Ovary (tissue), 3 donors: ENCODE results near the gene ENOX2.

Source experiments
- POLR2A ChIP-seq: fragments of 450-650 bp; IDR thresholded peaks from one replicate; pipeline ENCODE4 v1.6.1; 2017; ENCODE audit warnings: antibody characterized with exemption, mild to moderate bottlenecking, moderate library complexity
- TF ChIP-seq, protein P1 (sequence below), 3 donors: fragments of 450-650 bp in 2 of 3; fragments of 200-600 bp in 1 of 3; IDR thresholded peaks; one replicate each; pipeline versions ENCODE4 v1.5.1 to v1.8.0; 2016 to 2022; ENCODE audit warnings: antibody characterized with exemption in 3 of 3, mild to moderate bottlenecking in 1 of 3
- donor health status: DM: no; HTN: no; CAD: no.

DNA sequence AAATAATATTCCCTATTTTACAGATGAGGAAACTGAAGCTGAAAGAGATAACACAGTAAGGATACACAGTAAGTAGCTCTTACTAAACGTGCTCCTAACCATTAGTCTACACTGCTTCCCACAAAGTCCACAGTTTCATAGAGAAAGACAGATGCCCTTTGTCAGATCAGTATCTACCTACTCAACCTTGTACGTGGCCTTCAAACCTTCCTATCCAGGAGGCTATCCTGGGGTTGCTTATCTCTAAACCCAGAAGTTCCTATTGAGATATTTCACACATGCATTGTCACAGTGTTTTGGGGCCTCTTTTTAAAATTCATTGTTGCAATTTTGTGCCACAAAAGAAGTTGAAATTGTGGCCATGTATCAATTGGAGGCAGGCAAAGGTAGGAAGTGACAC is 208.0 kb downstream of the ENOX2 start:
- TF ChIP-seq, protein P1, sequence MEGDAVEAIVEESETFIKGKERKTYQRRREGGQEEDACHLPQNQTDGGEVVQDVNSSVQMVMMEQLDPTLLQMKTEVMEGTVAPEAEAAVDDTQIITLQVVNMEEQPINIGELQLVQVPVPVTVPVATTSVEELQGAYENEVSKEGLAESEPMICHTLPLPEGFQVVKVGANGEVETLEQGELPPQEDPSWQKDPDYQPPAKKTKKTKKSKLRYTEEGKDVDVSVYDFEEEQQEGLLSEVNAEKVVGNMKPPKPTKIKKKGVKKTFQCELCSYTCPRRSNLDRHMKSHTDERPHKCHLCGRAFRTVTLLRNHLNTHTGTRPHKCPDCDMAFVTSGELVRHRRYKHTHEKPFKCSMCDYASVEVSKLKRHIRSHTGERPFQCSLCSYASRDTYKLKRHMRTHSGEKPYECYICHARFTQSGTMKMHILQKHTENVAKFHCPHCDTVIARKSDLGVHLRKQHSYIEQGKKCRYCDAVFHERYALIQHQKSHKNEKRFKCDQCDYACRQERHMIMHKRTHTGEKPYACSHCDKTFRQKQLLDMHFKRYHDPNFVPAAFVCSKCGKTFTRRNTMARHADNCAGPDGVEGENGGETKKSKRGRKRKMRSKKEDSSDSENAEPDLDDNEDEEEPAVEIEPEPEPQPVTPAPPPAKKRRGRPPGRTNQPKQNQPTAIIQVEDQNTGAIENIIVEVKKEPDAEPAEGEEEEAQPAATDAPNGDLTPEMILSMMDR (IDR thresholded peaks at IDR 0.05): no peak
- no peak for TF ChIP-seq POLR2A
